ENCODE results near the gene MAN1B1. TPM values are rescaled to one million over a fixed set of nuclear protein-coding genes. Genes with fewer than 3 reads are reported as not detected.

Gene MAN1B1
- total RNA-seq, 1 donor from 2014 or later = 76.6 TPM

- DNase-seq = no peak
Observed at GRCh38 chr9:137088121-137088520, 1.3 kb downstream of the MAN1B1 start.

GRCh38 chr9:137089232-137089947 is 2.6 kb downstream of the MAN1B1 start:
- no peak for DNase-seq

GRCh38 chr9:137095664-137096517 is 9.1 kb downstream of the MAN1B1 start:
- DNase-seq = peak; percentile 27

GRCh38 chr9:137096785-137097546 is 10.2 kb downstream of the MAN1B1 start:
- no peak for DNase-seq

GRCh38 chr9:137097761-137098462 is 11.1 kb downstream of the MAN1B1 start:
- DNase-seq = no peak

- no peak for DNase-seq
Observed at GRCh38 chr9:137099231-137099630, 12.4 kb downstream of the MAN1B1 start.

GRCh38 chr9:137103206-137103999 is 16.6 kb downstream of the MAN1B1 start:
- no peak for DNase-seq

- no peak for DNase-seq
Observed at GRCh38 chr9:137105814-137106661, 19.3 kb downstream of the MAN1B1 start.

GRCh38 chr9:137106662-137107250 is 20.0 kb downstream of the MAN1B1 start:
- no peak for DNase-seq

- DNase-seq = no peak
Observed at GRCh38 chr9:137107312-137107921, 20.6 kb downstream of the MAN1B1 start.

- no peak for DNase-seq
Observed at GRCh38 chr9:137107982-137108381, 21.2 kb downstream of the MAN1B1 start.

GRCh38 chr9:137108608-137109249 is 21.9 kb downstream of the MAN1B1 start:
- DNase-seq = peak; percentile 29

- no peak for DNase-seq
Observed at GRCh38 chr9:137109250-137110146, 22.7 kb downstream of the MAN1B1 start.

- DNase-seq = no peak
Observed at GRCh38 chr9:137110147-137110910, 23.5 kb downstream of the MAN1B1 start.

- DNase-seq = no peak
Observed at GRCh38 chr9:137110911-137111787, 24.4 kb downstream of the MAN1B1 start.

All from dermis blood vessel endothelial cell (primary cell).